HEK293 (cell line): ENCODE measurements around the gene HBZ.

Source experiments
- CTCF ChIA-PET: fragments of 350-600 bp; formaldehyde crosslinking; extraction: SDS; loops from one replicate; lab custom pipeline; 2021; ENCODE audit warnings: antibody characterized with exemption; lab: Yijun Ruan, JAX
- POLR2A ChIA-PET: fragments of 300-600 bp; formaldehyde crosslinking; extraction: SDS; loops from one replicate; lab custom pipeline; 2020; ENCODE audit warnings: antibody characterized with exemption, inconsistent platforms; lab: Yijun Ruan, JAX
- H3K27ac ChIP-seq: fragments of 200-500 bp; sonication (Bioruptor generic); 2 replicates; pipeline ENCODE4 v1.5.1; 2014; ENCODE audit warnings: low read depth, low read length, control low read depth, inconsistent platforms; ENCODE audit errors: extremely low read depth
- H3K36me3 ChIP-seq, 2 experiments: fragments of 200-500 bp in 1 of 2; sonication (Bioruptor generic) in 1 of 2; 1 replicate in 1 of 2; 2 replicates in 1 of 2; pipeline ENCODE4 v1.5.1; 2014 to 2017; ENCODE audit warnings: inconsistent platforms in 2 of 2, low read length in 2 of 2; ENCODE audit not compliant: control insufficient read depth in 2 of 2, insufficient read depth in 1 of 2
- H3K4me1 ChIP-seq: fragments of 200-500 bp; sonication (Bioruptor generic); 2 replicates; pipeline ENCODE4 v1.5.1; 2014; ENCODE audit warnings: mild to moderate bottlenecking, low read length, inconsistent platforms; ENCODE audit not compliant: control insufficient read depth, insufficient read depth
- H3K4me3 ChIP-seq: 2 replicates; pipeline ENCODE4 v1.5.1; 2011; ENCODE audit warnings: low read depth, mild to moderate bottlenecking, control low read depth, low read length, moderate library complexity
- H3K9me3 ChIP-seq: fragments of 200-500 bp; sonication (Bioruptor generic); 2 replicates; pipeline ENCODE4 v1.5.1; 2014; ENCODE audit warnings: low read depth, low read length, inconsistent platforms; ENCODE audit not compliant: control insufficient read depth, insufficient read depth
- EGR2 ChIP-seq: fragments of 450-650 bp; formaldehyde crosslinking; IDR thresholded peaks from 2 replicates; pipeline ENCODE4 v1.5.1; 2016; ENCODE audit warnings: low read depth, missing biosample characterization, missing genetic modification characterization
- GFI1B ChIP-seq: fragments of 450-650 bp; formaldehyde crosslinking; IDR thresholded peaks from 2 replicates; pipeline ENCODE4 v1.5.1; 2016; ENCODE audit warnings: missing biosample characterization, missing genetic modification characterization
- GLIS1 ChIP-seq: fragments of 450-650 bp; formaldehyde crosslinking; IDR thresholded peaks from 2 replicates; pipeline ENCODE4 v1.5.1; 2016; ENCODE audit warnings: missing biosample characterization, missing genetic modification characterization
- KLF10 ChIP-seq: fragments of 450-650 bp; IDR thresholded peaks from 2 replicates; pipeline ENCODE4 v1.5.1; 2018; ENCODE audit warnings: missing biosample characterization, mild to moderate bottlenecking, missing genetic modification characterization
- OSR2 ChIP-seq: fragments of 450-650 bp; formaldehyde crosslinking; IDR thresholded peaks from 2 replicates; pipeline ENCODE4 v1.5.1; 2016; ENCODE audit warnings: missing biosample characterization, missing genetic modification characterization
- YY1 ChIP-seq: fragments of 450-650 bp; formaldehyde crosslinking; IDR thresholded peaks from 2 replicates; pipeline ENCODE4 v1.5.1; 2018; ENCODE audit warnings: missing biosample characterization, missing genetic modification characterization
- ZBTB20 ChIP-seq: fragments of 450-650 bp; formaldehyde crosslinking; IDR thresholded peaks from 2 replicates; pipeline ENCODE4 v1.5.1; 2016; ENCODE audit warnings: missing biosample characterization, missing genetic modification characterization
- ZFHX2 ChIP-seq: fragments of 450-650 bp; formaldehyde crosslinking; conservative IDR thresholded peaks from 2 replicates; pipeline ENCODE4 v1.5.1; 2016; ENCODE audit warnings: missing biosample characterization, missing genetic modification characterization
- ZFP3 ChIP-seq: fragments of 450-650 bp; formaldehyde crosslinking; IDR thresholded peaks from 2 replicates; pipeline ENCODE4 v1.5.1; 2016; ENCODE audit warnings: low read depth, missing biosample characterization, missing genetic modification characterization
- ZFP37 ChIP-seq: fragments of 450-650 bp; formaldehyde crosslinking; IDR thresholded peaks from 2 replicates; pipeline ENCODE4 v1.5.1; 2016; ENCODE audit warnings: missing biosample characterization, missing genetic modification characterization
- ZNF133 ChIP-seq: fragments of 450-650 bp; formaldehyde crosslinking; IDR thresholded peaks from 2 replicates; pipeline ENCODE4 v1.5.1; 2016; ENCODE audit warnings: missing biosample characterization, missing genetic modification characterization
- ZNF16 ChIP-seq: fragments of 450-650 bp; formaldehyde crosslinking; IDR thresholded peaks from 2 replicates; pipeline ENCODE4 v1.5.1; 2016; ENCODE audit warnings: low read depth, missing biosample characterization, missing genetic modification characterization
- ZNF2 ChIP-seq: fragments of 450-650 bp; formaldehyde crosslinking; IDR thresholded peaks from 2 replicates; pipeline ENCODE4 v1.5.1; 2016; ENCODE audit warnings: missing biosample characterization, missing genetic modification characterization
- ZNF335 ChIP-seq: fragments of 450-650 bp; formaldehyde crosslinking; conservative IDR thresholded peaks from 2 replicates; pipeline ENCODE4 v1.5.1; 2016; ENCODE audit warnings: missing biosample characterization, missing genetic modification characterization
- ZNF426 ChIP-seq: fragments of 450-650 bp; formaldehyde crosslinking; IDR thresholded peaks from 2 replicates; pipeline ENCODE4 v1.5.1; 2017; ENCODE audit warnings: missing biosample characterization, missing genetic modification characterization, mild to moderate bottlenecking, inconsistent platforms, moderate library complexity
- ZNF514 ChIP-seq: fragments of 450-650 bp; formaldehyde crosslinking; IDR thresholded peaks from 2 replicates; pipeline ENCODE4 v1.5.1; 2016; ENCODE audit warnings: missing biosample characterization, missing genetic modification characterization
- ZNF768 ChIP-seq: fragments of 450-650 bp; formaldehyde crosslinking; IDR thresholded peaks from 2 replicates; pipeline ENCODE4 v1.5.1; 2018; ENCODE audit warnings: missing biosample characterization, mild to moderate bottlenecking, missing genetic modification characterization
- ZNF837 ChIP-seq: fragments of 450-650 bp; formaldehyde crosslinking; IDR thresholded peaks from 2 replicates; pipeline ENCODE4 v1.5.1; 2016; ENCODE audit warnings: missing biosample characterization, missing genetic modification characterization
- ZSCAN16 ChIP-seq: fragments of 450-650 bp; formaldehyde crosslinking; IDR thresholded peaks from 2 replicates; pipeline ENCODE4 v1.5.1; 2016; ENCODE audit warnings: missing biosample characterization, missing genetic modification characterization
- TF ChIP-seq, protein P1 (sequence below): fragments of 450-650 bp; formaldehyde crosslinking; IDR thresholded peaks from 2 replicates; pipeline ENCODE4; 2016; ENCODE audit warnings: missing biosample characterization, missing genetic modification characterization
- TF ChIP-seq, protein P2 (sequence below): fragments of 450-650 bp; formaldehyde crosslinking; IDR thresholded peaks from 2 replicates; pipeline ENCODE4 v1.5.1; 2016; ENCODE audit warnings: missing biosample characterization, missing genetic modification characterization
- TF ChIP-seq, protein P3 (sequence below): fragments of 450-650 bp; formaldehyde crosslinking; IDR thresholded peaks from 2 replicates; pipeline ENCODE4 v1.5.1; 2016; ENCODE audit warnings: missing biosample characterization, missing genetic modification characterization
- TF ChIP-seq, protein P4 (sequence below): fragments of 450-650 bp; formaldehyde crosslinking; IDR thresholded peaks from 2 replicates; pipeline ENCODE4 v1.5.1; 2017; ENCODE audit warnings: missing biosample characterization, missing genetic modification characterization
- TF ChIP-seq, protein P5 (sequence below): fragments of 450-650 bp; formaldehyde crosslinking; IDR thresholded peaks from 2 replicates; pipeline ENCODE4 v1.5.1; 2016; ENCODE audit warnings: missing biosample characterization, missing genetic modification characterization

Gene HBZ

DNA sequence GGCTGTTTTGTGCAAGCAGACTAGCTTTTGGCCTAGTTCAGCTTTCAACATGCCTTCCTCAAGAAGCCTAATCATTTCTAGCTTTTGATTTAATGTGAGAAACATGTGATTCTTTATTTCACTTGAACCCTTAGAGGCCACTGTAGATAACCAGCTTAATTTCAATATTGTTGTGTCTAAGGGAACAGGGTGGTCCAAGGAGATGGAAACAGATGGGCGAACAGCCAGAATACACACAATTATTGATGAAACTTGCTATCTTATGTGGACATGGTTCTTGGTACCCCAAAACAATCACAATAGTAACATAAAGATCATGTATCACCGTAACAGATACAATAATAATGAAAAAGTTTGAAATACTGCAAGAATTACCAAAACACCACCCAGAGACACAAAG, 18.7 kb upstream of the HBZ start:
- no peak overlapping the region for H3K27ac ChIP-seq
- H3K36me3 ChIP-seq = peaks cover 3 to 4% of the 10 kb centered on the region in 2 experiments; a peak in 2 of 3 replicates
- ChIA-PET CTCF (interaction anchor here (0.5 to 3.5 kb wide), 8 partner anchors 16 to 229 kb away, joined by 3 to 11 read pairs (median 3); no protein-coding TSS in a partner anchor), POLR2A (no interaction called here)
- H3K4me3 ChIP-seq = no peak overlapping the region
- no peaks in the 10 kb centered on the region for H3K9me3 ChIP-seq
- TF ChIP-seq KLF10 (tag by site-specific recombination) (no peak), GFI1B (tag by site-specific recombination) (no peak), YY1 (no peak), ZNF133 (tag by site-specific recombination) (no peak), ZNF2 (tag by site-specific recombination) (no peak), ZNF514 (tag by site-specific recombination) (no peak), ZSCAN16 (no peak), ZNF837 (no peak), ZBTB20 (no peak), OSR2 (tag by site-specific recombination) (no peak)
- TF ChIP-seq, protein P1, sequence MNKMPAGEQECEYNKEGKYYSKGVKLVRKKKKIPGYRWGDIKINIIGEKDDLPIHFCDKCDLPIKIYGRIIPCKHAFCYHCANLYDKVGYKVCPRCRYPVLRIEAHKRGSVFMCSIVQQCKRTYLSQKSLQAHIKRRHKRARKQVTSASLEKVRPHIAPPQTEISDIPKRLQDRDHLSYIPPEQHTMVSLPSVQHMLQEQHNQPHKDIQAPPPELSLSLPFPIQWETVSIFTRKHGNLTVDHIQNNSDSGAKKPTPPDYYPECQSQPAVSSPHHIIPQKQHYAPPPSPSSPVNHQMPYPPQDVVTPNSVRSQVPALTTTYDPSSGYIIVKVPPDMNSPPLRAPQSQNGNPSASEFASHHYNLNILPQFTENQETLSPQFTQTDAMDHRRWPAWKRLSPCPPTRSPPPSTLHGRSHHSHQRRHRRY = no peak
- TF ChIP-seq, protein P2, sequence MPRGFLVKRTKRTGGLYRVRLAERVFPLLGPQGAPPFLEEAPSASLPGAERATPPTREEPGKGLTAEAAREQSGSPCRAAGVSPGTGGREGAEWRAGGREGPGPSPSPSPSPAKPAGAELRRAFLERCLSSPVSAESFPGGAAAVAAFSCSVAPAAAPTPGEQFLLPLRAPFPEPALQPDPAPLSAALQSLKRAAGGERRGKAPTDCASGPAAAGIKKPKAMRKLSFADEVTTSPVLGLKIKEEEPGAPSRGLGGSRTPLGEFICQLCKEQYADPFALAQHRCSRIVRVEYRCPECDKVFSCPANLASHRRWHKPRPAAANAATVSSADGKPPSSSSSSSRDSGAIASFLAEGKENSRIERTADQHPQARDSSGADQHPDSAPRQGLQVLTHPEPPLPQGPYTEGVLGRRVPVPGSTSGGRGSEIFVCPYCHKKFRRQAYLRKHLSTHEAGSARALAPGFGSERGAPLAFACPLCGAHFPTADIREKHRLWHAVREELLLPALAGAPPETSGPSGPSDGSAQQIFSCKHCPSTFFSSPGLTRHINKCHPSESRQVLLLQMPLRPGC = no peak
- TF ChIP-seq, protein P3, sequence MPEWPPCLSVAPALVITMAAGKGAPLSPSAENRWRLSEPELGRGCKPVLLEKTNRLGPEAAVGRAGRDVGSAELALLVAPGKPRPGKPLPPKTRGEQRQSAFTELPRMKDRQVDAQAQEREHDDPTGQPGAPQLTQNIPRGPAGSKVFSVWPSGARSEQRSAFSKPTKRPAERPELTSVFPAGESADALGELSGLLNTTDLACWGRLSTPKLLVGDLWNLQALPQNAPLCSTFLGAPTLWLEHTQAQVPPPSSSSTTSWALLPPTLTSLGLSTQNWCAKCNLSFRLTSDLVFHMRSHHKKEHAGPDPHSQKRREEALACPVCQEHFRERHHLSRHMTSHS (tag by site-specific recombination) = no peak
- no peaks in the 10 kb centered on the region for H3K4me1 ChIP-seq

DNA sequence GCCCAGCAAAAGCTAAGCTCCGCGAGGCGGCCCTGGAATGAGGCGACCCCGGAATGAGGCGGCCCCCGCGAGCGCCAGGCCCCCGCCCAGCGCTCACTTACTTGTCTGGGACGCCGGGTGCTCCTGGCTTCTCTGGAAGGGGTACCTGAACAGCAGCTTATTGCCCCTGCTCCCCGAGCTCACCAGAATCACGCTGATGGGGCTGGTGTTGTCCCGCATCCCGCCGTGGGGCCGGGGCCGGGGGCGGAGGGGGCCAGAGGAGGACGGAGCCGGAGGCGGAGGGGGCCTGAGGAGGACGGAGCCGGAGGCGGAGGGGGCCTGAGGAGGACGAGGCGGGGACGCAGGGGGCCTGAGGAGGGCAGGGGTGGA, 14.4 kb upstream of the HBZ start:
- Histone ChIP-seq H3K9me3 (no peaks in the 10 kb centered on the region), H3K36me3 (peaks cover 0 to 4% of the 10 kb centered on the region in 2 experiments; a peak in 1 of 3 replicates), H3K4me1 (no peaks in the 10 kb centered on the region), H3K27ac (peak overlapping the region; percentile 78), H3K4me3 (peak overlapping the region; percentile 46)
- ChIA-PET CTCF (interaction anchor here (0.8 to 1.3 kb wide), 2 partner anchors 20 to 31 kb away, joined by 3 to 4 read pairs; no protein-coding TSS in a partner anchor), POLR2A (no interaction called here)
- no peak for TF ChIP-seq ZNF426 (tag by site-specific recombination)
- TF ChIP-seq ZFP3 (tag by site-specific recombination) = no peak
- TF ChIP-seq GLIS1 (tag by site-specific recombination) = peak; percentile 11; the same call in 1 of the 2 replicates
- TF ChIP-seq ZNF768 (tag by site-specific recombination) = no peak
- peak; percentile 90 for TF ChIP-seq ZNF335 (tag by site-specific recombination)
- TF ChIP-seq ZFHX2 (tag by site-specific recombination) = peak; percentile 62
- TF ChIP-seq, protein P4, sequence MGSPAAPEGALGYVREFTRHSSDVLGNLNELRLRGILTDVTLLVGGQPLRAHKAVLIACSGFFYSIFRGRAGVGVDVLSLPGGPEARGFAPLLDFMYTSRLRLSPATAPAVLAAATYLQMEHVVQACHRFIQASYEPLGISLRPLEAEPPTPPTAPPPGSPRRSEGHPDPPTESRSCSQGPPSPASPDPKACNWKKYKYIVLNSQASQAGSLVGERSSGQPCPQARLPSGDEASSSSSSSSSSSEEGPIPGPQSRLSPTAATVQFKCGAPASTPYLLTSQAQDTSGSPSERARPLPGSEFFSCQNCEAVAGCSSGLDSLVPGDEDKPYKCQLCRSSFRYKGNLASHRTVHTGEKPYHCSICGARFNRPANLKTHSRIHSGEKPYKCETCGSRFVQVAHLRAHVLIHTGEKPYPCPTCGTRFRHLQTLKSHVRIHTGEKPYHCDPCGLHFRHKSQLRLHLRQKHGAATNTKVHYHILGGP = no peak
- peak; percentile 88 for TF ChIP-seq ZBTB20
- TF ChIP-seq, protein P5, sequence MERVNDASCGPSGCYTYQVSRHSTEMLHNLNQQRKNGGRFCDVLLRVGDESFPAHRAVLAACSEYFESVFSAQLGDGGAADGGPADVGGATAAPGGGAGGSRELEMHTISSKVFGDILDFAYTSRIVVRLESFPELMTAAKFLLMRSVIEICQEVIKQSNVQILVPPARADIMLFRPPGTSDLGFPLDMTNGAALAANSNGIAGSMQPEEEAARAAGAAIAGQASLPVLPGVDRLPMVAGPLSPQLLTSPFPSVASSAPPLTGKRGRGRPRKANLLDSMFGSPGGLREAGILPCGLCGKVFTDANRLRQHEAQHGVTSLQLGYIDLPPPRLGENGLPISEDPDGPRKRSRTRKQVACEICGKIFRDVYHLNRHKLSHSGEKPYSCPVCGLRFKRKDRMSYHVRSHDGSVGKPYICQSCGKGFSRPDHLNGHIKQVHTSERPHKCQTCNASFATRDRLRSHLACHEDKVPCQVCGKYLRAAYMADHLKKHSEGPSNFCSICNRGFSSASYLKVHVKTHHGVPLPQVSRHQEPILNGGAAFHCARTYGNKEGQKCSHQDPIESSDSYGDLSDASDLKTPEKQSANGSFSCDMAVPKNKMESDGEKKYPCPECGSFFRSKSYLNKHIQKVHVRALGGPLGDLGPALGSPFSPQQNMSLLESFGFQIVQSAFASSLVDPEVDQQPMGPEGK (tag by site-specific recombination) = peak; percentile 64
- no peak for TF ChIP-seq ZNF16 (tag by site-specific recombination)
- TF ChIP-seq ZFP37 (tag by site-specific recombination) = no peak
- peak; percentile 40; the same call in 1 of the 2 replicates for TF ChIP-seq EGR2 (tag by site-specific recombination)
- TF ChIP-seq, all 188 proteins: peak for 6
